Measurements from ENCODE around the gene LMTK3. TPM values are rescaled to one million over a fixed set of nuclear protein-coding genes. Genes with fewer than 3 reads are reported as not detected.

The LMTK3 gene
- total and polyA plus RNA-seq, 2 of the 13 experiments (the other 11 are each of a cell fraction or from before 2014, with no cell fraction given): 0.18 to 0.29 TPM

DNA sequence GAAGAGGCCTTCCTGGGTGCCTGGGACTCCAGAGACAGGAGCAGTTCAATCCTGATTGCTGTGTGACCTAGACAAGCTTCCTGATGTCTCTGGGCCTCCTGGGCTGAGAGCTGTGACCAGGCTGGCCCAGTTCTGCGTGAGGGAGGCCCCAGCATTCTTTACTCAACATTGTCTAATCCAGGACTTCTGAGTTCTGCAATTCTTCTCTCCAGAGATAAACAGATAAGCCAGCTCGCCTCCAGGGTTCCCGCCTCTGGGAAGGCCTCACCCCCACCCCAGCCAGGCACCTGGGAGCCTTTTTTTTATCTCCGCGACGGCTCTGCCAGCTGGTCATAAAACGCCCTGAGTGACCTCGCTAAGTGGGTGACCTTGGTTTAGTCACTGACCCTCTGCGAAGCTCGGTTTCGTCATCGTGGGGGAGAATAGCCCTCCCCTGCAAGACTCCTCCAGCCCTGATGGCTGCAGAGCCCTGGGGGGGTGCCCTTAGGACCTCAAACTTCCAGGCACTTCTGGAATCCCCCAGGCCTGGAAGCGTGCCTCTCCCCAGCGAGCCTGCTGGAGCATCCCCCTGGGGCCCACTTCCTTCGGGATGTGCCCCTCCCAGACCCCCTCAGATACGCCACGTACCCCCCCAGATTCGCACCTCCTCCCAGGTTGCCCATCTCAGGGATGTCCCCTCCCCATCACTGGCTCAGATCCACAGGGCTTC is 42.2 kb upstream of the LMTK3 start (continued):
- TF ChIP-seq, protein P1, sequence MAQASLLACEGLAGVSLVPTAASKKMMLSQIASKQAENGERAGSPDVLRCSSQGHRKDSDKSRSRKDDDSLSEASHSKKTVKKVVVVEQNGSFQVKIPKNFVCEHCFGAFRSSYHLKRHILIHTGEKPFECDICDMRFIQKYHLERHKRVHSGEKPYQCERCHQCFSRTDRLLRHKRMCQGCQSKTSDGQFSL (CRISPR knock-in tag; IDR thresholded peaks at IDR 0.05): peak; percentile 76; the same call in 1 of the 2 replicates
- TF ChIP-seq NCOR1 (IDR thresholded peaks at IDR 0.05; ENCODE audit: borderline replicate concordance, low read length) (0 out of 2 replicates have a peak, but pooled peaks have one; percentile 32), ZNF574 (CRISPR knock-in tag; IDR thresholded peaks at IDR 0.05) (0 out of 2 replicates have a peak, but pooled peaks have one; percentile 18), ZNF329 (CRISPR knock-in tag; IDR thresholded peaks at IDR 0.05; ENCODE audit: low read depth) (no peak), FOXA1 (IDR thresholded peaks at IDR 0.05) (no peak), FOXA1 (CRISPR knock-in tag; IDR thresholded peaks at IDR 0.05) (no peak), ZNF263 (CRISPR knock-in tag; IDR thresholded peaks at IDR 0.05) (0 out of 2 replicates have a peak, but pooled peaks have one; percentile 31), ZNF512B (CRISPR knock-in tag; IDR thresholded peaks at IDR 0.05; ENCODE audit: borderline replicate concordance) (no peak), KDM3A (CRISPR knock-in tag; IDR thresholded peaks at IDR 0.05; ENCODE audit: low read depth) (no peak), KDM5A (IDR thresholded peaks at IDR 0.05; ENCODE audit: borderline replicate concordance, low read length) (no peak), ATF3 (CRISPR knock-in tag; IDR thresholded peaks at IDR 0.05) (peak; percentile 90), SOX6 (IDR thresholded peaks at IDR 0.05) (no peak), SOX6 (CRISPR knock-in tag; IDR thresholded peaks at IDR 0.05) (peak; percentile 24; the same call in 1 of the 2 replicates), ZNF331 (CRISPR knock-in tag; IDR thresholded peaks at IDR 0.05) (no peak), ZSCAN12 (CRISPR knock-in tag; IDR thresholded peaks at IDR 0.05) (no peak), NR2F1 (CRISPR knock-in tag; IDR thresholded peaks at IDR 0.05) (peak; percentile 46 to 57; a peak in 3 of 4 replicates), ZFP90 (CRISPR knock-in tag; IDR thresholded peaks at IDR 0.05; ENCODE audit: borderline replicate concordance) (no peak), ZNF143 (CRISPR knock-in tag; IDR thresholded peaks at IDR 0.05) (peak; percentile 24; the same call in 1 of the 2 replicates), PCBP2 (optimal IDR thresholded peaks at IDR 0.05; ENCODE audit: low read depth, low read length, poor library complexity, severe bottlenecking) (no peak), EP300 (IDR thresholded peaks at IDR 0.05; ENCODE audit: low read depth in 2 of 2, low read length in 2 of 2) (peak in 1 of 2 experiments; percentile 47; a peak in 2 of 4 replicates), EP300 (CRISPR knock-in tag; IDR thresholded peaks at IDR 0.05; ENCODE audit: borderline replicate concordance) (no peak), ZNF670 (CRISPR knock-in tag; IDR thresholded peaks at IDR 0.05; ENCODE audit: borderline replicate concordance) (no peak), HOXA3 (CRISPR knock-in tag; IDR thresholded peaks at IDR 0.05) (peak; percentile 72), ZNF354B (CRISPR knock-in tag; IDR thresholded peaks at IDR 0.05) (no peak)

Data from HepG2 (cell line).